HG03095 (cell line): ENCODE data around the gene CHD3.
"Not testable (repeated sequence)": the region's sequence is repeated elsewhere in the genome, so short reads cannot be mapped to it uniquely, and the experiment has no call there.

Source experiments
- ATAC-seq: cut with Tn5 transposase; IDR thresholded peaks from one replicate; pipeline ENCODE4 v1.9.1; 2021; ENCODE audit warnings: moderate library complexity; ENCODE audit not compliant: unreplicated experiment

Gene CHD3

GRCh38 chr17:7930841-7931631 is 42.4 kb downstream of the CHD3 start:
- ATAC-seq: no peak

GRCh38 chr17:7931709-7932482 is 43.3 kb downstream of the CHD3 start, which contains the start of the genes CNTROB and TRAPPC1:
CNTROB (plus strand) TSS chr17:7932206; CDS start chr17:7933080, 874 bp downstream.
TRAPPC1 (minus strand) TSS chr17:7931946; CDS start chr17:7931829, 117 bp downstream.
- ATAC-seq: peak; percentile 87

- ATAC-seq: no peak
These were observed 43.9 kb downstream of the CHD3 start for GRCh38 chr17:7932483-7932891.

GRCh38 chr17:7932949-7933348 is 44.4 kb downstream of the CHD3 start:
- no peak for ATAC-seq

- ATAC-seq: no peak
These were observed 47.3 kb downstream of the CHD3 start for GRCh38 chr17:7935859-7936258.

GRCh38 chr17:7940034-7940433 is 51.4 kb downstream of the CHD3 start:
- no peak for ATAC-seq

GRCh38 chr17:7940743-7941142 is 52.2 kb downstream of the CHD3 start:
- ATAC-seq: no peak

GRCh38 chr17:7943291-7943690 is 54.7 kb downstream of the CHD3 start:
- ATAC-seq: no peak

GRCh38 chr17:7944326-7944725 is 55.7 kb downstream of the CHD3 start:
- no peak for ATAC-seq

GRCh38 chr17:7945651-7946050 is 57.1 kb downstream of the CHD3 start:
- ATAC-seq: no peak

- ATAC-seq: no peak
These were observed 57.9 kb downstream of the CHD3 start for GRCh38 chr17:7946441-7946840.

- ATAC-seq: no peak
These were observed 59.1 kb downstream of the CHD3 start for GRCh38 chr17:7947651-7948050.

GRCh38 chr17:7950578-7950977 is 62.0 kb downstream of the CHD3 start:
- no peak for ATAC-seq

- ATAC-seq: no peak
These were observed 62.7 kb downstream of the CHD3 start for GRCh38 chr17:7951143-7951792.

GRCh38 chr17:7953266-7953665 is 64.7 kb downstream of the CHD3 start:
- ATAC-seq: not testable (repeated sequence)

GRCh38 chr17:7955414-7956227 is 67.0 kb downstream of the CHD3 start:
- ATAC-seq: no peak

GRCh38 chr17:7956228-7956965 is 67.8 kb downstream of the CHD3 start:
- no peak for ATAC-seq

GRCh38 chr17:7959503-7960253 is 71.1 kb downstream of the CHD3 start:
- ATAC-seq: no peak

- ATAC-seq: no peak
These were observed 72.8 kb downstream of the CHD3 start for GRCh38 chr17:7961421-7961820.
